ENCODE results near the gene ZNF202.

- TF ChIP-seq ZBTB33 (CRISPR knock-in tag; IDR thresholded peaks at IDR 0.05) (no peak), ZEB1 (IDR thresholded peaks at IDR 0.05; ENCODE audit: insufficient replicate concordance, low read depth) (no peak), KDM4B (CRISPR knock-in tag; IDR thresholded peaks at IDR 0.05) (no peak), RBM22 (optimal IDR thresholded peaks at IDR 0.05; ENCODE audit: low read length) (no peak), CTCF (CRISPR knock-in tag; IDR thresholded peaks at IDR 0.05) (no peak), UBTF (CRISPR knock-in tag; IDR thresholded peaks at IDR 0.05) (no peak), NCOA1 (CRISPR knock-in tag; IDR thresholded peaks at IDR 0.05) (no peak), PLRG1 (conservative IDR thresholded peaks at IDR 0.05) (no peak), CBFB (CRISPR knock-in tag; IDR thresholded peaks at IDR 0.05) (no peak), ZNF850 (CRISPR knock-in tag; conservative IDR thresholded peaks at IDR 0.05) (no peak), KDM3A (CRISPR knock-in tag; IDR thresholded peaks at IDR 0.05; ENCODE audit: low read depth) (no peak), HDAC6 (IDR thresholded peaks at IDR 0.05; ENCODE audit: low read depth, low read length) (no peak)
These were observed 1.3 kb upstream of the ZNF202 start for GRCh38 chr11:123742724-123743120.
